ENCODE results near the gene TNFSF15.

The TNFSF15 gene

DNA sequence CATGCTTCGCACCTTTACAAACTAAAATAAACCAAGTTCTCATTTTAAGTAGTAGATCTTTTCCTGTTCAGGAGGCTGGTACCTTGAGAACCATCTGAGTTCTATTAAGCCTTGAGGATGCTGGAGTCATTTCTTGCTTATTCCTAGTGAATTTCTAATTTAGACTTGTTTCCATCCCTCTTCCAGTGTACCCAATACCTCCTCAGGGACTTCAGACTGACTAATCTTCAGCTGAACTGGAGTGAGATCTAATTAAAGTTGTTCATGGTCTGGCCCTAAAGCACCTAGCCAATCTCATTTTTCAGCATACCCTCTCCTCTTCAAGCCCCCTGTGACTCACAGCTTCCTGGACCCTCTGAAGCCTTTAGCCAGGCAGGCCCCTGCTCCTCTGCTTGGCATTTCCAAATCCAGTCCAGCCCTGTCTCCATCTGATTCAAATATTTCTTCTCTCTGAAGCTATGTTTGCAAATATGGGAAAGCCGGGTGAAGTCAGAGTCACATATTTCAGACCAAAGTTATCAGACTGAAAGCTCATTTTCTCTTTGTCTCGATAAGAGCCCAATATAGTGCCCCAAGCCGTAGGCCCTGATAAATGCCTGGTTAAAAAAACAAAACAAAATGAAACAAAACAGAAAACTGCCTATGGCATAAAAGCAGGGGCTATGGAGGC lies 19.4 kb upstream of the TNFSF15 start:
- no peak for DNase-seq (ENCODE audit: low spot score)

DNA sequence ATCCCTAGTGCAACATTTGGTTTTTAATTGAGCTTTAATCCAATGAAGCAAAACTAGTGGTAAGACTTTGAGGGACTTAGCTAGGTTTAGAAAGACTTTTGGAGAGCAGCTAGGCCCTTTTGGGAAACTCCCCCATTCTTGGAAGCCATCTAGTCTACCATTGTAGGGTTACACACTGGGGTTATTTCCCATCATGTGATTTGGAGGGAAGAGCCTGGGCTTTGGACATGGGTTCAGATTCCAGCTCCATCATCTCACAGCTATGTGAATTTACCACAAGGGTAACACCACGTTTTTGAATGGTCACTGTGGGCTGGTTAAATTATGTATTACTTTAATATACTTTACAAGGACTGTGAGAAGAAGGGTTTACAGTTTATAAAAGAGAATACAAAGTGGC lies 18.3 kb upstream of the TNFSF15 start:
- DNase-seq (ENCODE audit: low spot score) = peak; percentile 62

DNA sequence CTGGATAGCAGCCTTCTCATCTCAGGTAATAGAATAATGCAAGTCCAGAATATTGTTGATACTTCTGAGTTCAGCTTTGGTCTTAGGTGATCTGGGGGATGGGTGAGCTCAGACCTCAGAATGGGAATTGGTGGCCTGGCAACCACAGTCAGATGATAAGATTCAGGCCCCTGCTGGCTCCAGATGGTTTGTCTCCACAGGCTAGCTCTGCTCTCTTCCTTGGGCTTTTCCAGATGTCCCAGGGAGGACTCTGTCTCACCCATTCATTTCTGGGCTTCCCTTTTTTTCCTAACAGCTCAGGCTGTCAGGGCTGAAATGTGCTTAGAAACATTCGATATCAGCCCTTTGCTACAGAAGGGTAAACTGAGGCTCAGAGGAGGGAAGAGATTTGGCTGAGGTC lies 17.6 kb upstream of the TNFSF15 start:
- DNase-seq (ENCODE audit: low spot score) = no peak

DNA sequence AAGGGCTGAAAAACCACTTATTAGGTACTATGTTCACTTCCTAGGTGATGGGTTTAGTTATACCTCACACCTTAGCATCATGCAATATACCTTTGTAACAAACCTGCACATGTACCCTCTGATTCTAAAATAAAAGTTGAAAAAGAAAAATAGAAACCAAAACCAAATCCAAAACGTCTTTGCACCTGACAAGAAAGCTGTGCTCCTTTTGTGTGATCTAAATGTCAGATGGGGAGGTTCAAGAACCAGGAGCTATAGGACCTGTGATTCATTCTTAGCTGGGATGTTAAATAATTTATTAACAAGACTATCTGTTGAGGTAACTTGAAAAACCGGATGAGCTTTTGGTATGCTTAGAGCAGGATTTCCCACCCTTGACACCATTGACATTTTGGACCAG lies 16.9 kb upstream of the TNFSF15 start:
- no peak for DNase-seq (ENCODE audit: low spot score)

DNA sequence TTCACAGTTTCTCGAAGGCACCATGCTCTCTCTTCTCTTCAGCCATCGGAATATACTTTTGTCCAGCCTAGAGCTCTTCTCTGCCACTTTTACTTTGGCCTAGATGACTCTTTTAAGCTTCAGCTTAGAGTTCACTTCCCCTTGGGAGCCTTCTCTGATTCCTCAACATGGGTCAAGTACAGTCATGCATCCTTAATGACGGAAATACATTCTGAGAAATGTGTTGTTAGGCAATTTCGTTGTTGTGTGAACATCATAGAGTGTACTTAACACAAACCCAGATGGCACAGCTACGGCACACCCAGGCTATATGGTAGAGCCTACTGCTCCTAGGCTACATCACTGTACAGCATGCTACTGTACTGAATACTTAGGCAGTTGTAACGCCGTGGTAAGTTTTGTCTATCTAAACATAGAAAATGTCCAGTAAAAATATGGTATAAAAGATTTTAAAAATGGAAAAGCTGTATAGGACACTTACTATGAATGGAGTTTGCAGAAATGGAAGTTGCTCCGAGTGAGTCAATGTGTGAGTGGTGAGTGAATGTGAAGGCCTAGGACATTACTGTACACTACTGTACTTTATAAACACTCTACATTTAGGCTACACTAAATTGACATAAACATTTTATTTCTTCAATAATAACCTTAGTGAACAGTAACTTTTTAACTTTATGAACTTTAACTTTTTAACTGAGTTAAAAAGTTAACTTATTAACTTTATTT lies 15.1 kb upstream of the TNFSF15 start:
- DNase-seq (ENCODE audit: low spot score) = no peak

GRCh38 chr9:114818178-114818577 lies 12.3 kb upstream of the TNFSF15 start:
- DNase-seq (ENCODE audit: low spot score) = no peak

DNA sequence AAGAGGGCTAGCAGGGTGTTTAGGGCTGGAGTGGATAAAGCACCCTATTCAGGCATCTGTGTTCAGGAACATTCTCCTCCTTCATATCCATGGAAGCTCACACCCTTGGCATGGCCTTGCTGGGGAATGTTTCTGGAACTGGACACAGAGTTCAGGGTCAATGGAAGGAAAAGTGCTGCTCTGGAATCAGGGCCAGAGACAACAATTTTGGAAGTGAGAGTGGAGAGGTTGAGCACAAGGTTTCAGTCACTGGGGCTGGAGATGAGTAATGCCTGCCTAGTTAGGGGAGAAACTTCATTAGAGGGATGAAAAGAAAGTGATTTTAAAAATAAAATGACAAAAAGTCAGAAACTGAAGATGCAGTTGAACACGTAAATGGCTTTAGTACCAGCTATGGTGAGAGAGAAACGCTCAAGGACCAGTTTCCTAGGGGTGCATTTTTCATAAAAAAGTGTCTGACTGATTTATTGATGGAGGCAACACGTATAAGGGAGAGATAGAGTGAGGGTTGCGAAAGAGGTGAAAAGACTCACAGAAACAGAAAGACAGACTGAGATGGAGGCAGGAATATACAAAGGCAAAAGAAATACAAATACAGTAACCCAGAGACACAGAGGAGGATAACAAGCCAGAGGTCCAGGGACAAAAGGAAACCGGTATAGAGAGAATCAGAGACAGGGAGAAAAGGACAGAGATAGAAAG lies 8.0 kb upstream of the TNFSF15 start:
- DNase-seq (ENCODE audit: low spot score) = no peak

- DNase-seq (ENCODE audit: low spot score) = no peak
Measured at GRCh38 chr9:114811966-114812636, 6.3 kb upstream of the TNFSF15 start.

DNA sequence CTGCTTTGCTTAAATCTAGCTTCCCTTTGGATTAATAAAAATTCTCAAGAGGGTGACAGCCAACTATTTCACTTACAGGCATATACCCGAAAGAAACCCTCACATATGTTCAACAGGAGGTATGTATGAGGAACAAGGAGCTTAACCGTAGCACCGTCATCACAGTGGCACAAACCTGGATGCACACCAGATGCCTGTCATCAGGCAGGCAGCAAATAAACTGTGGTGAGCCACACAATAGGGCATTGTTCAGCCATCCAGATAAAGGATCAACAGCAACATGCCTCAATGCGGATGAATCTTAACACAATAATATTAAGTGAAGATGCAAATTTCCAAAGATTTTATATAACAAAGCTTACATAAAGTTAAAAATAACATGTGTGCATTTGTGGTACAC lies 5.5 kb upstream of the TNFSF15 start:
- no peak for DNase-seq (ENCODE audit: low spot score)

DNA sequence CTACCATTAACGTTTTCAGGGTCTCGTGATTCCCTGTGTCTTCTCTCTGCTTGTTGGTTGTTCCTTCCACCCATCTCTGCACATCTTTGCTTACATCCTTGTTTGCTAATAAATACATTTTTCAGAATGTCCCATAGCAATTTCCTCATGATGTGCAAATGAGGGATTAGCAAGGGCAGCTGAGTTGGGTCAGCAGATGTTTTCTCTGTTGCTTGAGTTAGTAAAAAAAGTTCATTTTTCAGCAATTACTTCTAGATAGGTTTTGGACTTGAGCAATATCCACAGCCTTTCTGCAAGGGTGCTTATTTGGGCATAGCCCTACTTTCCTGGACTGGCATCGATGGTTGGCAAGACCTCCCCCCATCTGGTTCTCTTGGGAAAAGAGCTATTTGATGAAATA lies 4.8 kb upstream of the TNFSF15 start:
- DNase-seq (ENCODE audit: low spot score) = no peak

DNA sequence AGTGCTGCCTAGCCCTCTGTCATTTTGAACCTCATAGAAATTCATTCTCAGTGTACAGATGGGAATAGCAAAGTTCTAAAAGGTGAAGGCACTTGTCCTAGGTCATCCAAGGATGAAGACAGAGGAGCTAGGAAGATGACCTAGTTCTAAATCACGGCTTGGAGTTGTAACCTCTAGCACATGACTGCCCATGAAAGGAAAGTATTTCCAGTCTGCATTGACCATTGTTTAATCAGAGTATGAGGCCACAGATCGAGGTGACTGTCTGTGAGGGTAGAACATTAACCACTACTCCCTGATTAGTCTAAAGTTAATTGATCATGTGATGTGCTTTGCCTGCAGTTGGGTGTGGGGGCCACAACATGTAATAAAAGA lies 674 bp upstream of the TNFSF15 start:
- no peak for DNase-seq (ENCODE audit: low spot score)

- DNase-seq (ENCODE audit: low spot score) = peak; percentile 39
Measured at GRCh38 chr9:114804505-114804904, 1.3 kb downstream of the TNFSF15 start.

DNA sequence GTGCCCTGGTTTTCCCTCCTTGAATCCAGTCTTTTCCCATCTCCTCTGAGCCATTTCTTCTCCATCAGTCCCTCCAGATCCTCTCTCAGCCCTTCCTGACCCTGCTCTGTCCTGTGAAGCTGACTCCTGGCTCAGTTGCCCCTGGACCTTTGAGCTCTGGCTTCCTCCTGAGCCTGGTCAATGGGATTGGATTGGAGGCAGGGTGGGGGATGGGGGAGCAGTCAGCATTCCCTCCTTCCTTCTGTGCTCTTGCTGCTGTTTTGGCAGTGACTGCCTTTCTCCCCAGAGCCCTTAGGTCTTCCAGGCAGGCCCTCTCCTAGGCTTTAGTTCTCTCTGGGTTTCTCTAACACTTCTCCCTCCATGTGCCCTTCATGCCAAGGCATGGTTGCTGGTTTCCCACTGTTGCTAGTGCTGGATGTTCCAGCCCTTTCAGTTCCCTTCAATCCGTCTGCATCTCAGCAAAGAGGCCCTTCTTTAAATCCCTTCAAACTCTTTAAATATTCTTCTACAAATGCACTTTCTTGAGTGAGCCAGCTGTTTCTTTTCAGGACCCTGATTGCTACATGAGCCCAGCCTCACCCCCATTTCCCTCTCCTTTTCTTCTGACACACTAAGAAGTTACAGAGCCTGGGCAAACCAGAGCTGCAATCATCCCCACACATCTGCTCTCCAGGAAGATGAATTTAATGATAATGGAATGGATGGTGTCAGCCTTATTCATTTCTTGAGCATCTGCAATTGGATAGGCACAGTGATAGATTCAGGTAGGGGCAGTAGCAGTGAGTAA lies 2.2 kb downstream of the TNFSF15 start:
- no peak for DNase-seq (ENCODE audit: low spot score)

DNA sequence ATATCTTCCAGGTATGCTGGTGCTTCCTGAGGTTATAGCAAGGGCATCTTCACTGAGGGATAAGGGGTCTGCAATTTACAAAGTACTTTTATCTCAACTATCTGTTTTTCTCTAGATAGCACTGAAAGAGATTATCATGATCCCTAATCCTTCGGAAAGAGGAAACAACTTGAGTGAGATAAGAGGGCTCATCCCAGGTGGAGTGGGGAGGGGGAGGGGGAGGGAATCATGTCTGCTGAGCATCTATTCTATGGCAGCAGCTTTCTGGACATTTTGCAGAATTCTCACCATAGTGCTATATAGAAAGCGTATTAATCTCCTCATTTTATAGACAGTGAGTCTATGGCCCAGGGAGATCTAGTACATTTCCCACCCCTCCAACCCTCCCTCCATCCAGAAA lies 5.9 kb downstream of the TNFSF15 start:
- no peak for DNase-seq (ENCODE audit: low spot score)

GRCh38 chr9:114799441-114799840 lies 6.4 kb downstream of the TNFSF15 start:
- no peak for DNase-seq (ENCODE audit: low spot score)

DNA sequence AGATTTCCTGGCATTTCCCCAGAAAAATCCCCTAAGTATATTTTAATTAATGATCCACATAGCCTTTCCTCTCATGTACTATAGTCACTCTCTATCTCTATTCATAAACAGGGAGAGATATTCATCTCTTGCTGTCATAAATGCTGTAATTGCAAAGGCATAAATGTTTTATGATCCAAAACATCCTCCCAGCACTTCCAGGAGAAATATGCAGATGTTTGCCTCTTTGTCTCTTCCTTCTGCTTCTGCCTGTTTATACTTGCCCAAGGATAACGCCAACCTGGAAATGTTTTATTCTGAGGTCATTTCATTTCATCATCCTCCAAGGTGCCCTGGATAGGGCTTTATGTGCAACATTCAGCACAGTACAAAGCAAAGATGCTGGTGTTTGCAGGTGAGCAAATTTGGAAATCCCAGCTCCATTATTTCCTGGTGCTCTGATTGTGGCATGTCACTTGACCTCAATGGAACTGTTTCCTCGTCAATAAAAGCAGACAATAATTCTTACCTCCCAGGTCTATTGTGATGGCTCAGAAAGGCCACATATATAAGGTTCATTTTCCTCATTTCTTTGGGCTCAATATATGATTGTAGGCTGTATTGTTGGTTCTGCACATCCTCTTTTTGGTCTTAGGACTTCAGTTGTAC lies 6.9 kb downstream of the TNFSF15 start:
- no peak for DNase-seq (ENCODE audit: low spot score)

DNA sequence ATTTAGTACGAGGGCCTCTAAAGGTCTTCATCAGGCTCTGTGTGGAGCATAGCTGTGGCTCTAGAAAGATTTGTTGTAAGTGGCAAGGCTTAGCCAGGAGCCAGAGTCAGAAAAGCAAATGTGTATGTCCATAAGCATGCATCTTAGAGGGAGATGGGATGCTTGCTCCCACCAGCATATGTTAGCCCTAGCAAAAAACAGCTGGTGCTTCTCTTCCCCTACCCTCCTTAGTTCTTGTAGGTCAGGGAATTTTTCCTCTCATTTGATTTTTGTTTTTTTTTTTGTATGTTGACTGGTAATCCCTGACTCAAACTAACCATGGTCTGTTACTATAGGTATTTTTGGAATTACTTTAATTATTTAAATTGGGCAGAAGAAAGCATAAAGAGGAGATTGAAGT lies 7.7 kb downstream of the TNFSF15 start:
- DNase-seq (ENCODE audit: low spot score) = no peak

DNA sequence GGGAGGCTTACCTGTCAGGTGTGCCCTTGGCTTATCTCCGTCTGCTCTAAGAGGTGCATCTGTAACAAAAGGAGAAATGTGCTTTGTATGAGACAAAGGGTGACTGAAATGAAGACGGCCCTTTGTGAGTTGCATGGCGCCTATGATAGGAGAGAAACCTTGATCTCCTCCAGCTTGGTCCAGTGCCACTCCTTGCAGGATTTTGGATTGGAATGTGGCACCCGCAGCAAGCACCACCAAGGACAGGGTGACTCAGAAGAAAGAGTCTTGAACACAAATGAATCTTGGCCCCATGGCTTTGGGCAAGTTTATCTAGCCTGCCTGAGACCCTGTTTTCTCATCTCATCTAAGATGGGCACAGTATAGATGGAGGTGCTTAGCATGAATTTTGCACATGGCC lies 13.4 kb downstream of the TNFSF15 start:
- no peak for DNase-seq (ENCODE audit: low spot score)

GRCh38 chr9:114791736-114792135 lies 14.1 kb downstream of the TNFSF15 start:
- DNase-seq (ENCODE audit: low spot score) = no peak

- no peak for DNase-seq (ENCODE audit: low spot score)
Measured at GRCh38 chr9:114791312-114791711, 14.5 kb downstream of the TNFSF15 start.

DNA sequence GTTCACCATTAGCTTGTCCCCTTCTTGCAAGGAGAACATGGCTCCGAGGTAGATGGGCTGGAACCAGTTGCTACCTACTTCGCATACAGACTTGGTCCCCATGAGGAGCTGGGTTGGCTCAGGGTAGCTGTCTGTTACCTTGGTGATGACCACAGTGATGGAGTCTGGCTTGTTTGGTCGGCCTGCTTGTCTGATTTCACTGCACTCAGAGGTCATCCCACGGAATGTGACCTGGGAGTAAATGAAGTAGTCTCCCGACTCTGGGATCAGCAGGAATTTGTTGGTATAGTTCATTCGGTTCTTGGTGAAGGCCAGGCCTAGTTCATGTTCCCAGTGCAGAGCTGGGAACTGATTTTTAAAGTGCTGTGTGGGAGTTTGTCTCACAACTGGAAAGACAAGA lies 15.3 kb downstream of the TNFSF15 start:
- DNase-seq (ENCODE audit: low spot score) = no peak

- no peak for DNase-seq (ENCODE audit: low spot score)
Measured at GRCh38 chr9:114789006-114789405, 16.8 kb downstream of the TNFSF15 start.

Data from AG20443 (cell line).